Measurements from ENCODE around the gene USH1C.
A peak's percentile ranks its signal among the peaks of the same experiment; 100 is the strongest.

Gene USH1C

DNA sequence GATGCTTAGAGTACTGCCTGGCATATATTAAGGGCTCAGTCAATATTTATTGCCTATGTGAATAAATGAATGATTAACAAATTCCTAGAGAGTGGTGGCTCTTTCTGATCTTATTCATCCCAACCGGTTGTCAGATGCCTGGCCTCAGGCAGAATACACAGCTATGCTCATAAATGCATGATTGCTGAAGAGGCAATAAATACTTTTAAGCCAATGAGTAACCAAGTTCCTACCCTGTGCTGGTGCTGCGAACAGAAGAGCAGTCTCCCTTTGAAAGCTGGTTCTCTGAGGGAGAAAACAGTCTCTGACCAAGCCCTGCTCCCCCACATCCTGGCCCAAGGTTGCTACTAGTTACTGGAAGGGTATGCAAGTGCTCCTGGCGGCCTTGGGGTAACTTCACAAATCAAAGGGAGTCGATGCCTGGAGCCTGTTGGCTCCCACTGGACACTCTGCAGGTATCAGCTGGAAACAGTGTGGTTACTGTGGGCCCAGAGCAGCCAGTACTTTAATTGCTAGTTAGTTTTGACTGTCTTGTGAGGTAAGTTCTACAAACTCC, 2.8 kb downstream of the USH1C start:
- no peak overlapping the region for H4K8ac ChIP-seq (ENCODE audit: low read length)
- H3K9ac ChIP-seq (ENCODE audit: low read length) = no peak overlapping the region
- H2BK12ac ChIP-seq (ENCODE audit: low read length in 2 of 2) = no peak overlapping the region
- no peak overlapping the region for H2BK120ac ChIP-seq (ENCODE audit: low read depth, low read length)
- H3K4ac ChIP-seq (ENCODE audit: low read depth in 1 of 2, low read length in 2 of 2) = no peak overlapping the region
- no peak overlapping the region for H2BK15ac ChIP-seq (ENCODE audit: low read depth, poor library complexity, severe bottlenecking)
- WGBS = 72% methylated on average over 4 of the region's 4 CpGs
- H3K14ac ChIP-seq (ENCODE audit: low read length in 2 of 2) = no peak overlapping the region
- H3K23ac ChIP-seq (ENCODE audit: low read length in 2 of 2) = no peak overlapping the region
- no peak overlapping the region for H2AK5ac ChIP-seq (ENCODE audit: low read length, severe bottlenecking)
- H4K91ac ChIP-seq (ENCODE audit: low read length) = no peak overlapping the region
- H3K4me3 ChIP-seq (ENCODE audit: insufficient read depth in 1 of 2, low read depth in 1 of 2, low read length in 2 of 2) = no peak overlapping the region
- no peak overlapping the region for H3K27ac ChIP-seq (ENCODE audit: low read length, poor library complexity, severe bottlenecking)
- H3K79me1 ChIP-seq (replicated peaks; ENCODE audit: low read length, poor library complexity, severe bottlenecking) = no peaks in the 10 kb centered on the region
- H3K4me2 ChIP-seq (ENCODE audit: low read length, poor library complexity, severe bottlenecking) = no peak overlapping the region
- H2AFZ ChIP-seq (ENCODE audit: low read depth, low read length) = no peak overlapping the region
- H3K27me3 ChIP-seq (ENCODE audit: control insufficient read depth in 1 of 2, insufficient read depth in 1 of 2, low read length in 2 of 2) = peaks cover 57 to 87% of the 10 kb centered on the region in 2 experiments
- no peak overlapping the region for H3K18ac ChIP-seq (ENCODE audit: low read depth in 1 of 2, low read length in 2 of 2)
- no peak for DNase-seq
- H2BK5ac ChIP-seq (ENCODE audit: low read depth, low read length, poor library complexity, severe bottlenecking) = no peak overlapping the region
- no peaks in the 10 kb centered on the region for H3K36me3 ChIP-seq (ENCODE audit: control insufficient read depth in 1 of 2, insufficient read depth in 2 of 2, low read depth in 1 of 2, low read length in 2 of 2)
- H3K4me1 ChIP-seq (ENCODE audit: control insufficient read depth, insufficient read depth, low read depth, low read length) = peaks cover 3% of the 10 kb centered on the region
- H3K9me3 ChIP-seq (ENCODE audit: control insufficient read depth, low read length) = no peaks in the 10 kb centered on the region

GRCh38 chr11:17540807-17541206, 3.4 kb downstream of the USH1C start:
- Histone ChIP-seq H2AK5ac (ENCODE audit: low read length, severe bottlenecking) (no peak overlapping the region), H3K36me3 (ENCODE audit: control insufficient read depth in 1 of 2, insufficient read depth in 2 of 2, low read depth in 1 of 2, low read length in 2 of 2) (no peaks in the 10 kb centered on the region), H2BK5ac (ENCODE audit: low read depth, low read length, poor library complexity, severe bottlenecking) (no peak overlapping the region), H3K27ac (ENCODE audit: low read length, poor library complexity, severe bottlenecking) (no peak overlapping the region), H3K79me1 (replicated peaks; ENCODE audit: low read length, poor library complexity, severe bottlenecking) (no peaks in the 10 kb centered on the region), H4K8ac (ENCODE audit: low read length) (no peak overlapping the region), H3K9ac (ENCODE audit: low read length) (no peak overlapping the region), H3K14ac (ENCODE audit: low read length in 2 of 2) (no peak overlapping the region), H3K4ac (ENCODE audit: low read depth in 1 of 2, low read length in 2 of 2) (no peak overlapping the region), H2BK15ac (ENCODE audit: low read depth, poor library complexity, severe bottlenecking) (no peak overlapping the region), H3K18ac (ENCODE audit: low read depth in 1 of 2, low read length in 2 of 2) (no peak overlapping the region), H3K4me1 (ENCODE audit: control insufficient read depth, insufficient read depth, low read depth, low read length) (peaks cover 3% of the 10 kb centered on the region), H3K23ac (ENCODE audit: low read length in 2 of 2) (no peak overlapping the region), H2BK12ac (ENCODE audit: low read length in 2 of 2) (no peak overlapping the region), H3K27me3 (ENCODE audit: control insufficient read depth in 1 of 2, insufficient read depth in 1 of 2, low read length in 2 of 2) (peaks cover 56 to 87% of the 10 kb centered on the region in 2 experiments), H2BK120ac (ENCODE audit: low read depth, low read length) (no peak overlapping the region), H3K4me3 (ENCODE audit: insufficient read depth in 1 of 2, low read depth in 1 of 2, low read length in 2 of 2) (no peak overlapping the region), H4K91ac (ENCODE audit: low read length) (no peak overlapping the region), H3K9me3 (ENCODE audit: control insufficient read depth, low read length) (no peaks in the 10 kb centered on the region), H3K4me2 (ENCODE audit: low read length, poor library complexity, severe bottlenecking) (no peak overlapping the region), H2AFZ (ENCODE audit: low read depth, low read length) (no peak overlapping the region)
- WGBS = 79% methylated on average over 3 of the region's 4 CpGs
- DNase-seq = no peak

- H2BK12ac ChIP-seq (ENCODE audit: low read length in 2 of 2) = no peak overlapping the region
- H2AFZ ChIP-seq (ENCODE audit: low read depth, low read length) = no peak overlapping the region
- no peaks in the 10 kb centered on the region for H3K9me3 ChIP-seq (ENCODE audit: control insufficient read depth, low read length)
- no peak overlapping the region for H4K8ac ChIP-seq (ENCODE audit: low read length)
- no peak overlapping the region for H3K23ac ChIP-seq (ENCODE audit: low read length in 2 of 2)
- H3K36me3 ChIP-seq (ENCODE audit: control insufficient read depth in 1 of 2, insufficient read depth in 2 of 2, low read depth in 1 of 2, low read length in 2 of 2) = no peaks in the 10 kb centered on the region
- no peak overlapping the region for H3K4ac ChIP-seq (ENCODE audit: low read depth in 1 of 2, low read length in 2 of 2)
- no peak overlapping the region for H2BK15ac ChIP-seq (ENCODE audit: low read depth, poor library complexity, severe bottlenecking)
- no peak overlapping the region for H3K18ac ChIP-seq (ENCODE audit: low read depth in 1 of 2, low read length in 2 of 2)
- H3K4me2 ChIP-seq (ENCODE audit: low read length, poor library complexity, severe bottlenecking) = no peak overlapping the region
- H2BK120ac ChIP-seq (ENCODE audit: low read depth, low read length) = no peak overlapping the region
- no peak overlapping the region for H3K14ac ChIP-seq (ENCODE audit: low read length in 2 of 2)
- H3K79me1 ChIP-seq (replicated peaks; ENCODE audit: low read length, poor library complexity, severe bottlenecking) = no peaks in the 10 kb centered on the region
- H3K4me3 ChIP-seq (ENCODE audit: insufficient read depth in 1 of 2, low read depth in 1 of 2, low read length in 2 of 2) = no peak overlapping the region
- H3K4me1 ChIP-seq (ENCODE audit: control insufficient read depth, insufficient read depth, low read depth, low read length) = no peaks in the 10 kb centered on the region
- no peak overlapping the region for H4K91ac ChIP-seq (ENCODE audit: low read length)
- 65% methylated on average over 3 of the region's 3 CpGs for WGBS
- H3K9ac ChIP-seq (ENCODE audit: low read length) = no peak overlapping the region
- DNase-seq = no peak
- peaks cover 50 to 91% of the 10 kb centered on the region in 2 experiments for H3K27me3 ChIP-seq (ENCODE audit: control insufficient read depth in 1 of 2, insufficient read depth in 1 of 2, low read length in 2 of 2)
- no peak overlapping the region for H2BK5ac ChIP-seq (ENCODE audit: low read depth, low read length, poor library complexity, severe bottlenecking)
- H3K27ac ChIP-seq (ENCODE audit: low read length, poor library complexity, severe bottlenecking) = no peak overlapping the region
- H2AK5ac ChIP-seq (ENCODE audit: low read length, severe bottlenecking) = no peak overlapping the region
Observed at GRCh38 chr11:17538731-17539130, 5.5 kb downstream of the USH1C start.

DNA sequence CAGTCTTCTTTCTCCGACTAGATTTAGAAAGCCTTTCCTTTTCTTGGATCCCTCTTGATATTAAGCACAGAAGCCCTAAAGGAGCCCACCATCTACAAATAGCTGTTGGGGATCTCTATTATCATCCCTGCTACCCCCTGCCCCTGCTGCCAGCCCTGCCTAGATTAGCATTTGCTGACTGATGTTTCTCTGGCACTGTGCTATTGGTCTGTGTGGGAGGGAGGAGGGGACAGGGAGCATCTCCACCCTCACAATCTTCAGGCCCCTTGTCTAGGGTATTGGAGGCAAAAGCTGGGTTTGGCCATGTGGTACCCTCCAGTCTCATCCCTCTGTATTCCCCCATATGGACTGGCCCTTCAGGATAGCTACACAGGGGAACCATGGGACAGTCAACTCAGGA, 6.2 kb downstream of the USH1C start:
- H3K27me3 ChIP-seq (ENCODE audit: control insufficient read depth in 1 of 2, insufficient read depth in 1 of 2, low read length in 2 of 2) = peaks cover 49 to 91% of the 10 kb centered on the region in 2 experiments
- H3K79me1 ChIP-seq (replicated peaks; ENCODE audit: low read length, poor library complexity, severe bottlenecking) = no peaks in the 10 kb centered on the region
- H2BK5ac ChIP-seq (ENCODE audit: low read depth, low read length, poor library complexity, severe bottlenecking) = no peak overlapping the region
- H3K14ac ChIP-seq (ENCODE audit: low read length in 2 of 2) = peak overlapping the region in 1 of 2 experiments; percentile 36
- 100% methylated on average over 1 of the region's 1 CpG for WGBS
- H3K4me2 ChIP-seq (ENCODE audit: low read length, poor library complexity, severe bottlenecking) = no peak overlapping the region
- H2AFZ ChIP-seq (ENCODE audit: low read depth, low read length) = no peak overlapping the region
- no peak for DNase-seq
- no peak overlapping the region for H3K4me3 ChIP-seq (ENCODE audit: insufficient read depth in 1 of 2, low read depth in 1 of 2, low read length in 2 of 2)
- H2BK120ac ChIP-seq (ENCODE audit: low read depth, low read length) = no peak overlapping the region
- no peak overlapping the region for H4K91ac ChIP-seq (ENCODE audit: low read length)
- H3K18ac ChIP-seq (ENCODE audit: low read depth in 1 of 2, low read length in 2 of 2) = no peak overlapping the region
- no peaks in the 10 kb centered on the region for H3K36me3 ChIP-seq (ENCODE audit: control insufficient read depth in 1 of 2, insufficient read depth in 2 of 2, low read depth in 1 of 2, low read length in 2 of 2)
- no peak overlapping the region for H2BK15ac ChIP-seq (ENCODE audit: low read depth, poor library complexity, severe bottlenecking)
- H3K4me1 ChIP-seq (ENCODE audit: control insufficient read depth, insufficient read depth, low read depth, low read length) = no peaks in the 10 kb centered on the region
- no peak overlapping the region for H3K27ac ChIP-seq (ENCODE audit: low read length, poor library complexity, severe bottlenecking)
- no peak overlapping the region for H4K8ac ChIP-seq (ENCODE audit: low read length)
- H3K4ac ChIP-seq (ENCODE audit: low read depth in 1 of 2, low read length in 2 of 2) = no peak overlapping the region
- no peak overlapping the region for H3K23ac ChIP-seq (ENCODE audit: low read length in 2 of 2)
- H3K9ac ChIP-seq (ENCODE audit: low read length) = no peak overlapping the region
- no peaks in the 10 kb centered on the region for H3K9me3 ChIP-seq (ENCODE audit: control insufficient read depth, low read length)
- H2AK5ac ChIP-seq (ENCODE audit: low read length, severe bottlenecking) = no peak overlapping the region
- H2BK12ac ChIP-seq (ENCODE audit: low read length in 2 of 2) = no peak overlapping the region

Measured in mesenchymal stem cell (in vitro differentiated cells and primary cell).